ENCODE results near the gene LEMD3.

LEMD3 gene

DNA sequence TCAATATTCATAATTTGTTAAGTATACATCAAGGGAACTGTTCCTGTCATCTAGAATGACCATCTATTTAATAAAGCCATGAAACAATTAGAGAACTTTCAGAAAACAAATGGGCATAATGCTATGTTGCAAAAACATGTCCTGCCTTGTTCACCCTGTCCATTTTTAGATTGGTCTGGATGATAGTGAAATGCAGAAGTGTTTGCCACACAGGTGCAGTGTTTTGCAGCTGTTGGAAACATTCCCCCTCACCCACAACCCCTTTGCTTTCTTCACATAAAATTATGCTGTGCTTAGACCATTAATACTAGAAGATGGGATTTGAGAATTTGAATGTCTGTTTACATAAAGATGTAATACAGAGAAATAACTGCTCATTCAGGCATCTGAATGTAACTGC lies 36.5 kb downstream of the LEMD3 start:
- H3K27me3 Mint-ChIP-seq: no peaks in the 10 kb centered on the region
- no peak overlapping the region for H3K4me3 Mint-ChIP-seq
- no peaks in the 10 kb centered on the region for H3K9me3 Mint-ChIP-seq
- H3K36me3 Mint-ChIP-seq (ENCODE audit: low read depth): no peaks in the 10 kb centered on the region
- intact Hi-C loops (cut with micrococcal nuclease): no loop called here
- H3K27ac Mint-ChIP-seq: no peak overlapping the region
- peaks cover 33% of the 10 kb centered on the region for H3K4me1 Mint-ChIP-seq (ENCODE audit: low read depth)

DNA sequence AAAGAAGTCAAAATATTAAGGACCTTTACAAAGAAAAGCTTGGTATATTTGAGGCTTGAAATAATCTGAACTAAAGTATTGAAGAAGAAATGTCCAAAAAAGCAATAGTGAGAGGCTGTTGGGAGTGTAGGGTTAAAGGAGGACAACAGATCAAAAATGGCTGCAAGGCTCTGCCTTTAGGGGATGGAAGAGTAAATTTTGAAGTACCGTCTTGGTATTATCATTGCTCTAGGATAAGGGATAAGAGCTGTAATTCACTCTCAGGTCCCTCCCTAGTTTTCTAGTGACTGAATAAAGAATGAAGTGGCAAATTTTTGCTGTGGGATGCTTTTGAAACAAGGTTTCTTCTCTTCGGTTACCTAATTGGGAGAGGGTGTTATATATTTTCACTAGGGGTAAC lies 38.7 kb downstream of the LEMD3 start:
- peaks cover 25% of the 10 kb centered on the region for H3K4me1 Mint-ChIP-seq (ENCODE audit: low read depth)
- intact Hi-C loops (cut with micrococcal nuclease): no loop called here
- no peaks in the 10 kb centered on the region for H3K9me3 Mint-ChIP-seq
- no peak overlapping the region for H3K4me3 Mint-ChIP-seq
- no peaks in the 10 kb centered on the region for H3K27me3 Mint-ChIP-seq
- peaks cover 11% of the 10 kb centered on the region for H3K36me3 Mint-ChIP-seq (ENCODE audit: low read depth)
- no peak overlapping the region for H3K27ac Mint-ChIP-seq

DNA sequence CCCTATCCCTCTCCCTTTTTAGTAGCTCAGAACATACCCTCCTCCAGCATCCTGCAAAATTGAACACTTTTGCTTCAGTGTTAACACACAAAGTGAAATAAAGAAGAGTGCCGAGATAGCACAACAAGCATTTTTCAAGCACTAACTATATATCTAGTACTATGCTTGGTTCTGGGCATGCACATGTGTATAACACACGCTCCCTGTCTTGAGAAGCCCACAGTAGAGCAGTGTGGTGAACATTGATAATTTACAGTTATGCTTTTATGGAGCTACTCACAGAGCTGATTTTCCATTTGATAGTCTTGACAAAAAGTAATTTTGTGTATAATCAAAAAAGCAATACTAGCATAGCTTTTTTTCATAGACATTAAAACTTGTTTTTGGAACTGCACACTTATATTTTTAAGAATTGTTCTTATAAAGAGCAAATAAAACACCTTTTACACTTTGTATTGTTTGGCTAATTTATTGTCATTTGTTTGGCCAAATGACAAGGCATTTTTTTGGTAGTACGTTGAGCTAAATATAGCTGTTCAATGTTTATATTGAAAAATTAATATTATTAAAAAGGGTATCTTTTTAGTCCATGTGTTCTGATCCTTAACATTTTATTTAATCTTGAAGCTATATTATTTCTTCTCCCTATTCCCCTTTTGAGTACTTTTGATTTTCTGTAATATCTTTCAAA lies 39.7 kb downstream of the LEMD3 start:
- Mint-ChIP-seq H3K4me1 (ENCODE audit: low read depth) (peaks cover 19% of the 10 kb centered on the region), H3K9me3 (no peaks in the 10 kb centered on the region), H3K27me3 (no peaks in the 10 kb centered on the region), H3K4me3 (no peak overlapping the region), H3K27ac (no peak overlapping the region), H3K36me3 (ENCODE audit: low read depth) (peaks cover 11% of the 10 kb centered on the region)
- intact Hi-C loops (cut with micrococcal nuclease): no loop called here

DNA sequence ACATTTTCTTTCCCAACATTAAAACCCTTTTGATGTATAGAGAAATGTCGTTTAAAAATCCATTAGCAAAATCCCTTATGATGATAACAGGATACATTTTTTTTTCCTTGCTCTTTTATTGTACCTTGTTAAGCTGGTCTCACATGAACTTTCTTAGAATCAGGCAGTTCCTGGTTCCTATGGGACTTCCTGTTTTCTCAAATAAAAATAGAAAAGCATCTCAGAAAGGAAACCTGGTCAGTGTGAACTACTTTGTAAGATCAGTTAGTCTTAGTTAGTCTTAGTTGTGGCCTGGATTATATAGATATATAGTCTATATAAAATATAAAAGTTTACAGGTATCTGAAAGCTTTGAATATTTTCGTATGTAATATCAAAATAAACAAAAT lies 40.3 kb downstream of the LEMD3 start:
- Mint-ChIP-seq H3K9me3 (no peaks in the 10 kb centered on the region), H3K27ac (no peak overlapping the region), H3K4me1 (ENCODE audit: low read depth) (peaks cover 19% of the 10 kb centered on the region), H3K36me3 (ENCODE audit: low read depth) (peaks cover 11% of the 10 kb centered on the region), H3K4me3 (no peak overlapping the region), H3K27me3 (no peaks in the 10 kb centered on the region)
- intact Hi-C loops (cut with micrococcal nuclease): no loop called here

DNA sequence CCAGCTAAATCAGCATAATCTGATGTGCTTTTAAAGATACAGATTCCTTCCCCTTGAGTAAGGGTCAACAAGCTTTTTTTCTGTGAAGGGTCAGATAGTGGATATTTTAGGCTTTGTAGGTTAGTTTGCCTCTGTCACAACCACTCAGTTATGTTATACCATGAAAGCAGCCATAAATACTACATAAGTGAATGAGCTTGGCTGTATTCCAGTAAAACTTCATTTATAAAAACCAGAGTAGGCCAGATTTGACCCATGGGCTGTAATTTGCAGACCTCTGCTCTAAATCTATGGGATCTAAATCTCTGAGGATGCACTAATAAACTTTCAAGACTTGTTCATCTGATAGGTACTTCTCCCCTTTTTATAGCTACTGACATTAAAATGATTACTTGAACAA lies 47.7 kb downstream of the LEMD3 start:
- Mint-ChIP-seq H3K9me3 (peaks cover 25% of the 10 kb centered on the region), H3K36me3 (ENCODE audit: low read depth) (peaks cover 44% of the 10 kb centered on the region), H3K4me1 (ENCODE audit: low read depth) (no peaks in the 10 kb centered on the region), H3K4me3 (no peak overlapping the region), H3K27me3 (no peaks in the 10 kb centered on the region), H3K27ac (no peak overlapping the region)
- intact Hi-C loops (cut with micrococcal nuclease): no loop called here

DNA sequence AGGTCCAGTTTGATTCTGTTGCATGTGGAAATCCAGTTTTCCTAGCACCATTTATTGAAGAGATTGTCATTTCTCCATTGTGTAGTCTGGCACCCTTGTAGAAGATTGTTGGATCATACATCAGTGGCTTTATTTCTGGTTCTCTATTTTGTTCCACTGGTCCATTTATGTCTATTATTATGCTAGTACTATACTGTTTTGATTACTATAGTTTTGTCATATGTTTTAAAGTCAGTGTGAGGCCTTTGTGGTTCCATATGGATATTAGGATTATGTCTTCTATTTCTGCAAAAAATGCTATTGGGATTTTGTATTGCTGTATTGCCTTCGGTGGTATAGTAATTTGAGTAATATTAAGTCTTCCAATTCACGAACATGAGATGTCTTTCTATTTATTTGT lies 51.4 kb downstream of the LEMD3 start:
- peaks cover 34% of the 10 kb centered on the region for H3K9me3 Mint-ChIP-seq
- H3K27ac Mint-ChIP-seq: no peak overlapping the region
- H3K4me1 Mint-ChIP-seq (ENCODE audit: low read depth): peaks cover 7% of the 10 kb centered on the region
- H3K36me3 Mint-ChIP-seq (ENCODE audit: low read depth): peaks cover 73% of the 10 kb centered on the region
- no peak overlapping the region for H3K4me3 Mint-ChIP-seq
- no peaks in the 10 kb centered on the region for H3K27me3 Mint-ChIP-seq
- intact Hi-C loops (cut with micrococcal nuclease): no loop called here

DNA sequence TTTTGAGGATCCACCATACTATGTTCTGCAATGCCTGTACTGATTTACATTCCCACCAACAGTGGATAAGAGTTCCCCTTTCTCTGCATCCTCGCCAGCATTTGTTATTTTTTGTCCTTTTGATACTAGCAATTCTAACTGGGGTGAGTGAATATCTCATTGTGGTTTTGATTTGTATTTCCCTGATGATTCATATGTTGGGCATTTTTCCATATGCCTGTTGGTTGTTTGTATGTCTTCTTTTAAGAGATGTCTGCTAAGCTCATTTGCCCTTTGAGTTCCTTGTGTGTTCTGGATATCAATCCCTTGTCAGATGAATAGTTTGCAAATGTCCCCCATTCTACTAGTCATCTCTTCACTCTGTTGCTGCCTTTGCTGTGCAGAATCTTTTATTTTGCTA lies 60.1 kb downstream of the LEMD3 start:
- Mint-ChIP-seq H3K9me3 (peaks cover 25% of the 10 kb centered on the region), H3K4me1 (ENCODE audit: low read depth) (peaks cover 5% of the 10 kb centered on the region), H3K27me3 (no peaks in the 10 kb centered on the region), H3K27ac (no peak overlapping the region), H3K4me3 (no peak overlapping the region), H3K36me3 (ENCODE audit: low read depth) (peaks cover 54% of the 10 kb centered on the region)
- intact Hi-C loops (cut with micrococcal nuclease): no loop called here

DNA sequence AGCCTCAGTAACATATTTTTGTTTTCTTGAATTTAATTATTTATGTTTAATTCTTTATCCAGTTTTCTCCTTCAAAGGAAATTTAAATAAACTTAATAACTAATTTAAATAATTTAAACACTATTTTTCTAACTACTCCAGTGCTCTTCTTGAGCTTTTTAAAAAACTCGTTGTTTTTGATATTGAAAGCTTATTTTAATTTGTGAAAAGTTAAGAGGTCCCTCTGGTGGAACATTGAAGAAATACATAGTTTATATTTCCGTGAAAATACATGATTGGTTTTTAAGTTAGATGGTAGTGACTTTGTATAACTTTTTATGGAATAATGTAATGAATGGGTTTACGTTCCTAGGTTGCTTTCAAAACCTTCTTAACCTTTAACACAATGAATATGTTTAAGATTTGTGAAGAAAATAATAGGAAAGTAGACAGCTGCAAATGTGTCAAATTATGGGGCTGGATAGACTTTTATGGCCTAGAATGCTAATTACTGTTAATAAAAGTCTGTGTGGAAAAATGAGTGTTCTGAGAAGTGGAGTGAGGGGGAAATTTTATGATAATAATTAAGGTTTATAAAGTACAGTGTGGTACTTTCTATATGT lies 63.2 kb downstream of the LEMD3 start:
- Mint-ChIP-seq H3K27me3 (no peaks in the 10 kb centered on the region), H3K4me1 (ENCODE audit: low read depth) (no peaks in the 10 kb centered on the region), H3K36me3 (ENCODE audit: low read depth) (peaks cover 33% of the 10 kb centered on the region), H3K27ac (no peak overlapping the region), H3K4me3 (no peak overlapping the region), H3K9me3 (peaks cover 21% of the 10 kb centered on the region)
- intact Hi-C loops (cut with micrococcal nuclease): loop anchor here (1.0 kb wide), 1 partner anchor 341 kb away; no protein-coding TSS in a partner anchor

DNA sequence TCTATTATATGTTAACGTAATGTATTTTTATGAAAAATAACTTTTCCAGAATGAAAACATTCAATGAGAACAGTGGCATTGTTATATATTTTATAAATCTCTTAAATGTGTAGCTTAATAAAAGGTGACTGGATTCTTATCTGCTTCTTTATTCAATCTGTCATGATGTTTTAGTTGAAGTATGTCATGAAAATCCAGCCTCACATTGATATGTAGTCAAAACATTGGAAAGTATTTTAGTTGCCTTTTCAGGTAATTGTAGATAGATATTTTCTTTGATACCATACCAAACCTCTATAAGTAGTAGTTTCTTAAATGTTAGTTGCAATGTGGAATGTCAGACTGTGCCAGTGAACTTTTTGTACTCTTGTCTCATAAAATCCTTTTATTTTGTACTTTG lies 67.8 kb downstream of the LEMD3 start:
- intact Hi-C loops (cut with micrococcal nuclease): no loop called here
- no peak overlapping the region for H3K4me3 Mint-ChIP-seq
- no peaks in the 10 kb centered on the region for H3K4me1 Mint-ChIP-seq (ENCODE audit: low read depth)
- peaks cover 23% of the 10 kb centered on the region for H3K36me3 Mint-ChIP-seq (ENCODE audit: low read depth)
- H3K9me3 Mint-ChIP-seq: no peaks in the 10 kb centered on the region
- no peaks in the 10 kb centered on the region for H3K27me3 Mint-ChIP-seq
- no peak overlapping the region for H3K27ac Mint-ChIP-seq

DNA sequence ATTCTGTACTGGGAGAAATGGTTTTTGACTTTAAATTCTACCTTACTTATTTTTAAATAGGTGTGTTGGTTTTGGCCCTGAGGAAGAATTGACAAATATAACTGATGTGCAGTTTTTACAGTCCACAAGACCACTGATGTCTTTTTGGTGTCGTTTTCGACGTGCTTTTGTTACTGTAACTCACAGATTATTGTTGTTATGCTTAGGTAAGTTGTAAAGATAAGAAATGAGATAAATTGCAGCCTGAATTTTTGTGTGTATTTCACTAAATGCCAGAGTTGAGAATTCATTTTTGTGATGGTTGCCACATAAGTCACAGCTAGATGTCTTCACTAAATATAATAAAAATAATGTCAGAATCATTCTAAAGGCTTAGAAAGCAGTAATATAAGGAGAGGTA lies 69.2 kb downstream of the LEMD3 start:
- intact Hi-C loops (cut with micrococcal nuclease): no loop called here
- H3K9me3 Mint-ChIP-seq: no peaks in the 10 kb centered on the region
- H3K36me3 Mint-ChIP-seq (ENCODE audit: low read depth): peaks cover 36% of the 10 kb centered on the region
- H3K27ac Mint-ChIP-seq: no peak overlapping the region
- H3K4me3 Mint-ChIP-seq: no peak overlapping the region
- no peaks in the 10 kb centered on the region for H3K4me1 Mint-ChIP-seq (ENCODE audit: low read depth)
- H3K27me3 Mint-ChIP-seq: no peaks in the 10 kb centered on the region

DNA sequence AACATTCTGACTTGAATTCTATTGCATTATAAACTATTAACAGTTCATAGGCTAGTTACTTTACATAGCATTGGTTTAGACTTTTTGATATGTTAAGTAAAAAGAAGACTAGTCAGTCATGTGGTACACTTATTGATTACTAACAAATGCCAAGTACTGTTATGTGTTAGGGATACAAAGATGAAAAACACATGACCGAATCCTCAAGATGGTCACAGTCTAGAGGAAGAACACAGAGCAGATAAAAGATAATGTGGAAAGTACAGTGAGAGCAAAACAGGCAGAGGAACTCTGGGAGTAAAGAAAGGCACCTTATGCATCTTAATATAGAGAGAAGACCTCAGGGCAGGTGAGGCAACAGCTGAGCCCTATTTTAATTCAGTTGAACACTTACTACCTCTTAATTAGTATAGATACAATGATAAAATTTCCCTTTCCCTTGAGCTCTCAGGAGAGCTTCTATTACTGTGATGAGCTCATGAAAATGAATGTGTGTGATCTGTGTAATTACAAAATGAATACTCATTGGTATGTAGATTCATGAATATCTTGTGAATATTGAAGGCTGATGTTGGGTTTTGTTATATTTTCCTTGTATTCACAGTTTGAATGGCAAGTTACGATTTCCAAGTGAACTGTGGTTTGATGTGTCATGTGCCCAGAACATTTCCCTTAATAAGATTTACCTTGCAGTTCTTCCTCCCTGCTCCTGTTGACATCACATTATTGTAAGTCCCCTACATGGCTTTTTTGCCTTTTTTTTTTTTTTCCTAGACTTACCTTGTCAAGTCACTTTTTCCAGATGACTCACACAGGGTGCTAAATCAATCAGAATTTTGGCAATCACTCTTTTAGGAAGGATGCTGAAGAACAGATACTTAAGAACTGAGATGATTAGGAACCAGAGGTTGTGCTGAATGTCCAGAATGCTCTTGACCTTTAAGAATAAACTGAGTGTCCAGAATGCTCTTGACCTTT lies 79.6 kb downstream of the LEMD3 start:
- Mint-ChIP-seq H3K4me3 (no peak overlapping the region), H3K27ac (no peak overlapping the region), H3K4me1 (ENCODE audit: low read depth) (no peaks in the 10 kb centered on the region), H3K27me3 (no peaks in the 10 kb centered on the region), H3K36me3 (ENCODE audit: low read depth) (peaks cover 46% of the 10 kb centered on the region), H3K9me3 (no peaks in the 10 kb centered on the region)
- intact Hi-C loops (cut with micrococcal nuclease): no loop called here

DNA sequence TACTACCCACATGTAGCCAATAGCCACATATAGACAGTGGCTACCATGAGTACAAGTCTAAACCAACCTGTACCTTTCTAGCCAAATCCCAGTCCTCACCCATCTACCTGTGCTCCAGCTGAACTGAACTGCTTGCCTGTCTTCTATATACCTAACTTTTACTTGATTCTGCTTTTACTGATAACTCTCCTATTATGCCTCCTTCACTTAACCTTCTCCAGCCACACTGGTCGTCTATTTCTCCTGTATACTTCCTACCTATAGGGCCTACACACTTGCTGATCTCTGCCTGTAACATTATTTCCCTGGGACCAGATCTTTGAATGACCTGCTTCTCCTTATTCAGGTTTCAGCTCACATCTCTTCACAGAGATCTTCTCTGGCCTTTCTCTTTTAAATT lies 83.1 kb downstream of the LEMD3 start:
- intact Hi-C loops (cut with micrococcal nuclease): no loop called here
- Mint-ChIP-seq H3K27me3 (no peaks in the 10 kb centered on the region), H3K36me3 (ENCODE audit: low read depth) (peaks cover 17% of the 10 kb centered on the region), H3K27ac (no peak overlapping the region), H3K4me1 (ENCODE audit: low read depth) (no peaks in the 10 kb centered on the region), H3K9me3 (no peaks in the 10 kb centered on the region), H3K4me3 (no peak overlapping the region)

DNA sequence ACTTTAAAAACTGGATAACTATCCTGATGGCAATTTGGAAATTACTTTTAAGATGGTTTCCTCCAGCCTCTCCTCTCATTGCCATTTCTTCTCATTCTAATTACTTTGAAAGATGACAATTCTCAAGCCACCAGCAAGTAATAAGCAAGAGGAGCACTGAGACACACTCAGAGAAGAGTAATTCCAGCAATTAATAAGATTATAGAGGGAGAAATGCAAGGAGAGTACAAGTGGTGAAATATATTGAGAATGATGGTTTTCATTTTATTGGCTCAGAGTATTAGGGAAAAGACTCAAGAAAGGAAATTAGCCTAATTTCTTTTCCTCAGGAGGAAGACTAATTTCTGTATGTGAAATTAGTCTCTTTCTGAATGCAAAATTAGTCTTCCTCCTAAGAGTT lies 88.6 kb downstream of the LEMD3 start:
- intact Hi-C loops (cut with micrococcal nuclease): no loop called here
- H3K9me3 Mint-ChIP-seq: no peaks in the 10 kb centered on the region
- H3K4me3 Mint-ChIP-seq: no peak overlapping the region
- no peak overlapping the region for H3K27ac Mint-ChIP-seq
- H3K27me3 Mint-ChIP-seq: no peaks in the 10 kb centered on the region
- no peaks in the 10 kb centered on the region for H3K4me1 Mint-ChIP-seq (ENCODE audit: low read depth)
- H3K36me3 Mint-ChIP-seq (ENCODE audit: low read depth): no peaks in the 10 kb centered on the region

DNA sequence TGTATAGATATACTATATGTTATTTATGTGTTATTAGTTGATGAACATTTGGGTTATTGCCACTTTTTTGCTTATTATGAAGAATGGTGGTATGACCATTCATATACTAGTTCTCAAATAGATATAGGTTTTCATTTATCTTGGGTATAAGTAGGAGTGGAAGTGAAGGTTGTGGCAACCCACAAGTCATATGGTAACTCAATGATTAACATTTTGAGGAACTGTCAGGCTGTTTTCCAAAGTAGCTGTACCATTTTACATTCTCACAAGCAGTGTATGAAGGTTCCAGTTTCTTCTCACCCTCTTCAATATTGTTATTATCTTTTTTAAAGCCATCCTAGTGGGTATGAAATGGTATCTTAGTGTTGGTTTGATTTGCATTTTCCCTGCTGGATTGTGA lies 90.1 kb downstream of the LEMD3 start:
- Mint-ChIP-seq H3K4me1 (ENCODE audit: low read depth) (no peaks in the 10 kb centered on the region), H3K27ac (no peak overlapping the region), H3K36me3 (ENCODE audit: low read depth) (no peaks in the 10 kb centered on the region), H3K4me3 (no peak overlapping the region), H3K9me3 (no peaks in the 10 kb centered on the region), H3K27me3 (no peaks in the 10 kb centered on the region)
- intact Hi-C loops (cut with micrococcal nuclease): no loop called here

Measured in dendritic cell treated with granulocyte-macrophage colony-stimulating factor and Interleukin-4, amounts not matched to agents 40 ng/mL and 50 ng/mL, for 4 days (primary cell).